ENCODE results near the gene EIF4H.
"Not testable (repeated sequence)": the region's sequence is repeated elsewhere in the genome, so short reads cannot be mapped to it uniquely, and the experiment has no call there.

Gene EIF4H

GRCh38 chr7:74176555-74176954, 2.4 kb downstream of the EIF4H start:
- DNase-seq, result no peak

- no peak for DNase-seq
These were observed 4.5 kb downstream of the EIF4H start for GRCh38 chr7:74178632-74179031.

GRCh38 chr7:74179935-74180604, 5.9 kb downstream of the EIF4H start:
- no peak for DNase-seq

GRCh38 chr7:74180866-74181265, 6.7 kb downstream of the EIF4H start:
- DNase-seq, result no peak

GRCh38 chr7:74181821-74182220, 7.7 kb downstream of the EIF4H start:
- DNase-seq, result no peak

GRCh38 chr7:74182453-74183090, 8.4 kb downstream of the EIF4H start:
- DNase-seq, result no peak

- no peak for DNase-seq
These were observed 9.0 kb downstream of the EIF4H start for GRCh38 chr7:74183142-74183541.

- no peak for DNase-seq
These were observed 9.7 kb downstream of the EIF4H start for GRCh38 chr7:74183653-74184450.

- no peak for DNase-seq
These were observed 10.9 kb downstream of the EIF4H start for GRCh38 chr7:74185016-74185415.

- DNase-seq, result no peak
These were observed 11.5 kb downstream of the EIF4H start for GRCh38 chr7:74185636-74186035.

- no peak for DNase-seq
These were observed 13.9 kb downstream of the EIF4H start for GRCh38 chr7:74187915-74188675.

- DNase-seq, result no peak
These were observed 16.1 kb downstream of the EIF4H start for GRCh38 chr7:74190259-74190658.

GRCh38 chr7:74191231-74191630, 17.1 kb downstream of the EIF4H start:
- DNase-seq, result no peak

- no peak for DNase-seq
These were observed 18.9 kb downstream of the EIF4H start for GRCh38 chr7:74193054-74193453.

GRCh38 chr7:74193913-74194312, 19.8 kb downstream of the EIF4H start:
- no peak for DNase-seq

- DNase-seq, result no peak
These were observed 20.5 kb downstream of the EIF4H start for GRCh38 chr7:74194686-74195085.

- DNase-seq, result not testable (repeated sequence)
These were observed 21.1 kb downstream of the EIF4H start for GRCh38 chr7:74195139-74195860.

GRCh38 chr7:74195968-74196654, 22.0 kb downstream of the EIF4H start:
- not testable (repeated sequence) for DNase-seq

GRCh38 chr7:74197449-74198124, 23.4 kb downstream of the EIF4H start:
- no peak for DNase-seq

- no peak for DNase-seq
These were observed 25.6 kb downstream of the EIF4H start for GRCh38 chr7:74199551-74200355.

Measured in activated CD4-positive, alpha-beta T cell treated with anti-CD3 and anti-CD28 coated beads for 1 hour (primary cell).